Inflammatory macrophage treated with lipopolysaccharide for 1 hour (primary cell): ENCODE results near the gene RTL5.
"Not testable (repeated sequence)": the region's sequence is repeated elsewhere in the genome, so short reads cannot be mapped to it uniquely, and the experiment has no call there.

ENCODE experiments used
- DNase-seq, 2 donors: peaks; one replicate each; pipeline ENCODE4 v3.0.0-alpha.2; 2020 to 2022

The RTL5 gene

DNA sequence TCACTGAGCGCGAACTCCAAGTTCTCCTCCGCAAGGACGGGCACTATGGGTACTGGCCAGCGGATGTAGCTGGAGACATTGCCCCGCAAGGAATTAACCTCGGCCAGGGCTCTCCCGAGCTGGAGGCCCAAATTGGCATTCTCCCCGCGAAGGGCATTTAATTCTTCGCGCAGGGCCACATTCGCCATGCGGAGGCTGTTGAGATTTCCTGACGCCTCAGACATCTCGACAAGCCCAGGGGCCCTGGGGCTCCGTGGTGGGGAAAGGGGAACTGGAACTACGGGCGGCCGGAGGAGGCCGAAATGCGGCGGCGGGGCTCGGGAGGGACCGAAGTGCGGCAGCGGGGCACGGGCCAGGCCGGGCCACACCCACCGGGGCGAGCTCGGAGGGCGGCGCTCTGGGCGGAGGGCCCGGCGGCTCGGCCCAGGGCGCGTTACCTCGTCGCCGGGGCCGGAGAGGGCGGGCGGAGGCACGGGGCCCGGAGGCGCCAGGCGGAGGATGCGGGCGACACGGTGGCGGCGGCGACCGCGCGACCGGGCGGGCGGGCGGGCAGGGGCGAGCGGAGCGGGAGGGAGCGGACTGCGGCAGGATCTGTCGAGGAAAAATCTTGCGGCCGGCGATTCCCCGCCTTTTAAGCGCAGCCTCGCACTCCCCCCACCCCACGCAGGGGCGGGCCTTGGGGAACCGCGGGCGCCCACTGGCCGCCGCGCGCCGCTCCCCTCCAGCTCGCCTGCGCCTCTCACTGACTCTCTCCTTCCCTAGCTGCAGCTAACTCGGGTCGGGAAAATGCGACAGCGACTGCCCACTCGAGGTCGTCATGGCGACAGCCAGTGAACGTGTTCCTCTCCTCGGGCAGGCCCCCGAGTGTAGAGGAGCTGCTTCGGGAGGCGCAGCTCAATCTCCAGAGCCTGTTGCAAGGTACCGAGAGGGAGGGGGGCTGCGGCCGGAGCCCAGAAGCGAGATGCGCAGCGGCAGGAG lies at the start of gene RTL5:
Gene RTL5, minus strand, starts transcription at position 599 of the 978 bp plus-strand sequence.
- DNase-seq = peak; percentile 66 to 82

DNA sequence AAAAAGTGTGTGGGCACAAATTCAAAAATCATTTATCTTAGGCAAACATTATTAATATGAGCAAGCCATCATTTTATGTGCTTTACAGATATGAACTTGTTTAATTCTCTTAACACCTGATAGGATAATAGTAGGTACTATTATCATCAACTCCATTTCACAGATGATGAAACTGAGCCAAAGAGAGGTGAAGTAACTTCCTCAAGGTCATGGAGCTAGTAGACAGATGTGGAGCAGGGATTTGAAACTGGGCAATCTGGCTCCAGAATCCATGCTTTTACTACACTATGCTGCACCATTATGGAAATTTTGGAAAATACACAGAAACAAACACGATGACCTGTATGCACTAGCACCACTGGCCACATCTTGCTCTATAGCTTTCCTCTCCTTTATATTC lies 48.8 kb upstream of the RTL5 start:
- DNase-seq = peak in 1 of 2 donors; percentile 19

DNA sequence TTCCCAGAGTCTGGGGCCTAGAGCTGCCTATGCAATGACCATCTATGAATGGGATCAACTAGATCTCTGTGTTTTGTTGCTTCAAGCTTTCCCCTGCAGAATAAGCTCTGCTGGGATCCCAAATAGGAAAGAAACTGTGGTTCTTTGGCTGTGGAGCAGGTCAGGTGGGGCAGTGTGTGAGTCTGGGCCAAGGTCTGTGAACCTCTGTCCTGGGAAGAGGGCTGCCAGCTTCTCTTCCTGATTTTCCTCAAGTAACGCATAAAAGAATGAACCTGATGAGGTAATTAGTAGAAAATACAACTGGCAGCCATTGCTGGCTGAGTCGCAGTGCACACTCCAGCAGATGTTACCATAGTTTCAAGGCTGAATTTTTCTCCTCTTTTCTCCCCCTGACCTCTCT lies 45.3 kb upstream of the RTL5 start:
- DNase-seq = no peak

DNA sequence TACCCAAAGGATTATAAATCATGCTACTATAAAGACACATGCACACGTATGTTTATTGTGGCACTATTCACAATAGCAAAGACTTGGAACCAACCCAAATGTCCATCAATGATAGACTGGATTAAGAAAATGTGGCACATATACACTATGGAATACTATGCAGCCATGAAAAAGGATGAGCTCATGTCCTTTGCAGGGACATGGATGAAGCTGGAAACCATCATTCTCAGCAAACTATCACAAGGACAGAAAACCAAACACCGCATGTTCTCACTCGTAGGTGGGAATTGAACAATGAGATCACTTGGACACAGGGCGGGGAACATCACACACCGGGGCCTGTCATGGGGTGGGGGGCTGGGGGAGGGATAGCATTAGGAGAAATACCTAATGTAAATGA lies 44.6 kb upstream of the RTL5 start:
- not testable (repeated sequence) for DNase-seq

DNA sequence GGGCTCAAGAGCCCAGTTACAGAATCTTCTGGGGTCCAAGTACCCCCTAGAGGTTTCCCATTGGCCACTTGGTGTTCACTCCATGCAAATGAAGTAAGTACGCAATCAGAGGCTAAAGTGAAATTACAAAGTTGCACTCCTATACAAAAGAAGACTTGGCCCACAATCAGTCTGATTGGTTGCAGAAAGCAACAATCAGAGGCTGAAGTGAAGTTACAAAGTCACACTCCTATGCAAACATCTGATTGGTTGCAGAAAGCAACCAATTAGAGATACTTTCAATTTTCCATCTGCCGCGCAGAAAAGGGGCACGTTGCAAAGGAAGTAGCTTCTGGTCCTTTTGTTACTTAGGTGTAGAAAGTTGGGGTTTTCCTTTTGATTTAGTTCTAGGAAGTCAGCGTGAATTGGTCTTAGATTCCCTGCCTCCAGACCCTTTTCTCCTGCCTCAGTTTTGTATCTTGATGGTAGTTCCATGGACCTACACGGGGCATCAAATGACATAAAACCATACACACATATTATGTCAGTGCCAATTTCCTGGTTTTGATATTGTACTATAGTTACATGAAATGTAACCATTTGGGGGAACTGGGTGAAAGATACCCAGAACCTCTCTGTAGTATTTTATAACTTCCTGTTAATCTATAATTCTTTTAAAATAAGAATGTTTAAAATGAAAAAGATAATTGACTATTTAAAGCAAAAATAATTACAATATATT lies 37.5 kb upstream of the RTL5 start:
- DNase-seq = peak; percentile 26 to 43

DNA sequence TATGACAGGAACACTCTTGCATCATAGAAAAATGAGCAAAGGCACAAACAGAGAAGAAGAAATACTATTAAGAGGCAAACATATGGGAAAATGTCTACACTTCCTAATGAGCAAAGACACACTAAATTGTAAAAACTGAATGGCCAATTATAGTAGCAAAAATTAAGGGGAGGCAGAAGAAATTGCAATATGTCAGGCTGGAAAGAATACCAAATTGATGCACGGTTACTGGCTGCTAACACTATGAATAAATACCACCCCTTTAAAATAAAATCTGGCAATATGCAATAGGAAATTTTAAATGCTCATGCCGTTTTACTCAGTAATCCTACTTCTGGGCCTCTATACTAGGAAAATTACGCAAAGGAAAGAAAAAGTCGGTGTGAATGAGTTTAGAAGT lies 33.8 kb upstream of the RTL5 start:
- no peak for DNase-seq

- DNase-seq = no peak
These were observed 28.1 kb upstream of the RTL5 start for GRCh38 chrX:72159769-72160168.

GRCh38 chrX:72158773-72159172 lies 27.1 kb upstream of the RTL5 start:
- no peak for DNase-seq

GRCh38 chrX:72146527-72146926 lies 14.8 kb upstream of the RTL5 start:
- no peak for DNase-seq

DNA sequence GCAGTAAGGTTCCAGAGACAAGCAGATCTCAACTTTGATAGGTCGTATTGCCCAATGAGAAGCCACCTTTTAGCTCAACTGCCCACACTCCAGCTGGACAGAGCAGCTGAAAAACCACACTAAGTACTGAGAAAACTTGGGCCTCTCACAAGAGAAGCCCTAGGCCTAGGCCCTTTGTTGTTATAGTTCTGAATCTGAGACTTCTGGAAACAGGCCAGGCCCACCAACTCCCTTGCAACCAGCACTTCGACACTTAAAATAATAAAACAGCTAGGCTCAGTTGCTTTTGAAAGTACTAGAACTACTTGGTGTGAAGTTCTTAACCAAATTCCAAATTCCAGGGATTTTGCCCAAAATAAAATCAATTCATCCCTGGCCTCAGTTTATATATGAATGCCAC lies 13.5 kb upstream of the RTL5 start:
- DNase-seq = no peak

GRCh38 chrX:72143609-72143907 lies 11.8 kb upstream of the RTL5 start:
- DNase-seq = no peak

- no peak for DNase-seq
These were observed 11.3 kb upstream of the RTL5 start for GRCh38 chrX:72142794-72143608.

DNA sequence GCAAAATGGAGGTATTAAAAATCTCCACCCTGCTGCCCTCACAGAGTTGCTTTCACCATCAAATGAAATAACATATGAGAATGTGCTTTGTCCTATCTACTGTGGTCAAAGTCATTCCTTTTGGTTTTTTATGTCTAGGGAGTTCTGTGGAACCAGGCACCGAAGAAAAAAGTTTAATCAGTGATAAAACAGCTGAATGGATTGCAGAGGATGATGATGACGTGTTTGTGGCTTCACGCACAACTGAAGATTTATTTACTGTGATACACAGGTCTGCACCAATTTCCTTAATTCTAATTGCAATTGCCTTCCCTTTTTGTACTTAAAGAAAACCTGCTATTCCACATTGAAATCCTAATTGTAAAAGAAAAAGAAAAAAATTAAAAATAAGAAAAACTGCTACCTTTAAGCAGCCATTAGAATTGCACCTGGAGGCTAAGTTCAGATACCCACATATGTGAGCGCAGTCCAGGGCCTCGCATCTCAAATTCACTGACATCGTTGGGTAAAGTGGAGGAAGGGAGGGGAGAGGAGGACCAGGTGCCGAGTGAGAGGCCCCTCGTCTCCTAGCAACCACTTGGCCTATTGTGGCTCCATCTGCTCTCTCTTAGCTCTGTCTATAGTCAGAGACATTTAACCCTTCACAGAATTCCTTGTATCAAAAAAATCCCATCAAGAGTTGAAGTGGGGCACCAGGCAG lies 10.5 kb upstream of the RTL5 start:
- no peak for DNase-seq

DNA sequence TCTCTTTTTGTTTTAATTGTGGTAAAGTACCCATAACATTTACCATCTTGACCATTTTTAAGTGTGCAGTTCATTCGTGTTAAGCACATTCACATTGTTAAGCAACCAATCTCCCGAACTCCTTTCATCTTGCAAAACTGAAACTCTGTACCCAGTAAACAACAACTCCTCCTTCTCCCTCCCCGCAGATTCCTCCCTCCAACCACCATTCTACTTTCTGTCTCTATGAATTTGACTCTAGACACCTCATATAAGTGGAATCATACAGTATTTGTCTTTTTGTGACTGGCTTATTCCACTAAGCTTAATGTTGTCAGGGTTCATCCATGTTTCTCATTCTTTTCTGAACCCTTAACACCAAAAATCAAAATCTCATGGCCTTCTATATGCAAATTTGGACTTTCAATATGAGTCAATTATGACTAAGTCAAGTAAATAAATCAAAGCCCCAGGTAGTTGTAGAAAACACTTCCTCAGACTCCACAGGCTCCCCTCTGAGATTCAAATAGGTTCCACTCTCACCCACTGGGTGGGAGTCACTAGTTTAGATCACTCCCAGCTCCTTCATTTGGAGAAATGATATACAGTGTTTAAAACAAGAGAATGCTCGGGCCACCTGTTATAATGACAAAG lies 9.8 kb upstream of the RTL5 start:
- no peak for DNase-seq

DNA sequence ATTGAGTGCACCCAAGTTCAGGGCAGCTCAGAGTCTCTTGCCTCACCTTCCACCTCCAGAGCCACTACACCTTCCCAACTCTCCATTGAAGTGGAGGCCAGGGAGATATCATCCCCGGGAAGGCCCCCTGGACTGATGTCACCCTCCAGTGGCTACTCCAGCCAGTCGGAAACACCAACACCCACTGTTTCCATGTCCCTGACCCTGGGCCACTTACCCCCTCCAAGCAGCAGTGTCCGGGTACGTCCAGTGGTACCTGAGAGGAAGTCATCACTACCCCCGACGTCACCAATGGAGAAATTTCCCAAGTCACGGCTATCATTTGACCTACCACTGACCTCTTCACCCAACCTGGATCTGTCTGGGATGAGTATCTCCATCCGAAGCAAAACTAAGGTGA lies 7.8 kb upstream of the RTL5 start:
- no peak for DNase-seq

GRCh38 chrX:72137846-72138495 lies 6.3 kb upstream of the RTL5 start:
- no peak for DNase-seq

GRCh38 chrX:72133851-72134546 lies 2.3 kb upstream of the RTL5 start:
- no peak for DNase-seq

DNA sequence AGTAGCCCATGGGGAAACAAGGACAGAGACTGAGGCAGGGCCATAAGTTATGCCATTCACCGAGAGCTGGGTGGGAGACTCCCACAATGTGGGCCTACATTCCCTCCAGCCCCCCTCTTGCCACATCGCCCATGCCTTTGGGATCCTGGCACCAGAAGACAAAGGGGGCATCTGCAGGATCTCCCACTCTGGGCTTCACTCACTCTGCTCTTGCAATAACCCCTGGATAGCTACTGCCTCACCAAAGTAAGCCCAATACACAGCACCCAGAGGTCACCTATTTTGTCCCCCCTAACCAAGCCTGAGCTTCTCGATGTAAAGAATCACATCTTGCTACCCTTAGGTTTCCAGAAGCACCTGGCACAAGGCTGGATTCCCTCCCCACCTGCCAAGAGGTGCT lies 741 bp upstream of the RTL5 start:
- no peak for DNase-seq

DNA sequence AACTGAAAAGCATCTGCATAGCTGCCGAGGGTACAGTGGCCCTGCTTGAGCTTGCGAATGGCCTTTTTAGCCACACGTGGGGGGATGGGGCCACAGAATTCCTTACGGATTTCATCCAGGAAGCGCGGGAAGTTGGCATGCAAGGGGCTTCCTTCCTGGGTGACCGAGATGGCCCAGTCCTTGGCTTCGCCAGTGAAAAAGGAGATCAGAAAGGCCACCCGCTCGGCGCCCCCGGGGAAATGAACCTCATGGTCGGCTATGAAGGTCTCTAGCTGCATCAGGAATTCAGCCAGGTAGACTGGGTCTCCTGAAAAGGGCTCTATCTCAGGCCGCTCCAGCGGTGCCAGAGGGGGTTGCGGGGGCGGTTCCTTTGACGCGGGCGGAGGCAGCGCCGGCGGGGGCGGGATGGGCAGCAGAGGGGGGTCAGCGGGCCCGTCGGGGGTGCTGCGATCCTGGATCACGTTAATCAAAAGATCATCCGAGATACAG lies 909 bp downstream of the RTL5 start:
- DNase-seq = no peak

DNA sequence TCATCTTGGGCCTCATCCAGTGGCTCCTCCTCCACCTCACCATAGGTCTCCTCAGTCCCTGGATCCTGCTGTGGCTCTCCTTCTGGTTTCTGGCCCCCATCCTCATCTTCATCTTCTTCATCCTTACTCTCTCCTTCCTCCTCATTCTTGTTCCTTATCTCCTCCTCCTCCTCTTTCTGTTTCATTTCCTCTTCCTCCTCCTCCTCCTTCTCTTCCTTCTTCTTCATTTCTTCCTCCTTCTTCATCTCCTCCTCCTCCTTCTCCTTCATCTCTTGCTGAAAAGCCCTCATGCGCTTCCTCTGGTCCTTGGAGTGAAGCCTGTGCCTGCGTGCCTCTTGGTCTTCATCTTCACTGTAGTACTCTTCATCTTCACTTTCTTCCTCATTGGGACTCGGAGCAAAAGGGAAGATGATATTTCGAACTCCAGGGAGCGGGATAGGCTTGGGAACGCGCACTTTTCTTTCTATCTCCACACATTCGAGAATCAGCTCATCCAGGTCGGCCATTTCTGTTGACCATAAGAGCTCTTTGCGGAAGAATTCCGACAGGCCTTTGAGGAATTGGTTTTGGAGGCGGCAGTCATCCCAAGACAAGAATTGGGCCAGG lies 1.5 kb downstream of the RTL5 start:
- no peak for DNase-seq
